ENCODE data around the gene BCL2L13. TPM values are rescaled to one million over a fixed set of nuclear protein-coding genes. Genes with fewer than 3 reads are reported as not detected.
"Not testable (repeated sequence)": the region's sequence is repeated elsewhere in the genome, so short reads cannot be mapped to it uniquely, and the experiment has no call there.

BCL2L13 gene
- total RNA-seq, 8 experiments from 2014 or later, result 34.0 to 94.4 (median 45.1) TPM

- Histone ChIP-seq H3K4me1 (replicated peaks in 1 of 2) (no peaks in the 10 kb centered on the region), H3K27ac (no peak overlapping the region), H3K4me3 (no peak overlapping the region)
- WGBS, 10 experiments, result 70 to 100% (median 88%) methylated on average over 1 to 5 of the region's 14 CpGs; no CpG with 5 or more reads in 2 of the 10 experiments
- ATAC-seq (replicated peaks in 6 of 8), result peak in 4 of 8 experiments; percentile 13 to 57 (median 34)
- in situ Hi-C loops (cut with MboI; ENCODE audit: low pct_unique_long_range_greater_than_20kb in 2 of 9, low sequenced_read_pairs in 9 of 9, unreplicated experiment in 9 of 9), result no loop called here
Measured at GRCh38 chr22:17754233-17754925, 115.8 kb downstream of the BCL2L13 start.

- Histone ChIP-seq H3K4me1 (replicated peaks in 1 of 2) (peaks cover 0 to 6% of the 10 kb centered on the region in 2 donors), H3K4me3 (no peak overlapping the region), H3K27ac (no peak overlapping the region)
- in situ Hi-C loops (cut with MboI; ENCODE audit: low pct_unique_long_range_greater_than_20kb in 2 of 9, low sequenced_read_pairs in 9 of 9, unreplicated experiment in 9 of 9), result no loop called here
- 52 to 92% (median 67%) methylated on average over 1 to 3 of the region's 4 CpGs; no CpG with 5 or more reads in 5 of the 10 experiments for WGBS, 10 experiments
- no peak for ATAC-seq (replicated peaks in 6 of 8)
Measured at GRCh38 chr22:17761138-17761488, 122.6 kb downstream of the BCL2L13 start.

GRCh38 chr22:17763442-17763841 lies 124.9 kb downstream of the BCL2L13 start:
- 67 to 100% (median 91%) methylated on average over 1 to 9 of the region's 10 CpGs for WGBS, 10 experiments
- H3K4me1 ChIP-seq (replicated peaks in 1 of 2); H3K27ac ChIP-seq; H3K4me3 ChIP-seq; ATAC-seq (replicated peaks in 6 of 8); in situ Hi-C loops (cut with MboI; ENCODE audit: low pct_unique_long_range_greater_than_20kb in 2 of 9, low sequenced_read_pairs in 9 of 9, unreplicated experiment in 9 of 9): not testable (repeated sequence)

GRCh38 chr22:17764036-17764435 lies 125.5 kb downstream of the BCL2L13 start:
- in situ Hi-C loops (cut with MboI; ENCODE audit: low pct_unique_long_range_greater_than_20kb in 2 of 9, low sequenced_read_pairs in 9 of 9, unreplicated experiment in 9 of 9), result no loop called here
- Histone ChIP-seq H3K4me1 (replicated peaks in 1 of 2) (peaks cover 0 to 6% of the 10 kb centered on the region in 2 donors), H3K4me3 (no peak overlapping the region), H3K27ac (no peak overlapping the region)
- peak in 2 of 8 experiments; percentile 27 to 29 for ATAC-seq (replicated peaks in 6 of 8)
- WGBS, 10 experiments, result 64 to 100% (median 87%) methylated on average over 1 to 4 of the region's 5 CpGs; no CpG with 5 or more reads in 1 of the 10 experiments

GRCh38 chr22:17764852-17765251 lies 126.3 kb downstream of the BCL2L13 start:
- H3K27ac ChIP-seq; in situ Hi-C loops (cut with MboI; ENCODE audit: low pct_unique_long_range_greater_than_20kb in 2 of 9, low sequenced_read_pairs in 9 of 9, unreplicated experiment in 9 of 9); ATAC-seq (replicated peaks in 6 of 8); H3K4me1 ChIP-seq (replicated peaks in 1 of 2); H3K4me3 ChIP-seq: not testable (repeated sequence)
- 54 to 100% (median 82%) methylated on average over 1 to 5 of the region's 5 CpGs; no CpG with 5 or more reads in 4 of the 10 experiments for WGBS, 10 experiments

GRCh38 chr22:17767233-17768065 lies 128.9 kb downstream of the BCL2L13 start:
- 87 to 100% (median 98%) methylated on average over 1 to 14 of the region's 14 CpGs for WGBS, 10 experiments
- Histone ChIP-seq H3K27ac (no peak overlapping the region), H3K4me1 (replicated peaks in 1 of 2) (peaks cover 5 to 6% of the 10 kb centered on the region in 2 donors), H3K4me3 (no peak overlapping the region)
- in situ Hi-C loops (cut with MboI; ENCODE audit: low pct_unique_long_range_greater_than_20kb in 2 of 9, low sequenced_read_pairs in 9 of 9, unreplicated experiment in 9 of 9), result no loop called here
- no peak for ATAC-seq (replicated peaks in 6 of 8)

GRCh38 chr22:17769013-17769715 lies 130.6 kb downstream of the BCL2L13 start:
- Histone ChIP-seq H3K4me1 (replicated peaks in 1 of 2) (peaks cover 16 to 17% of the 10 kb centered on the region in 2 donors), H3K4me3 (no peak overlapping the region), H3K27ac (no peak overlapping the region)
- in situ Hi-C loops (cut with MboI; ENCODE audit: low pct_unique_long_range_greater_than_20kb in 2 of 9, low sequenced_read_pairs in 9 of 9, unreplicated experiment in 9 of 9), result no loop called here
- no peak for ATAC-seq (replicated peaks in 6 of 8)
- 82 to 100% (median 86%) methylated on average over 3 to 7 of the region's 14 CpGs; no CpG with 5 or more reads in 3 of the 10 experiments for whole genome bisulfite sequencing, 10 experiments

- 40 to 100% (median 90%) methylated on average over 1 to 2 of the region's 9 CpGs; no CpG with 5 or more reads in 7 of the 10 experiments for WGBS, 10 experiments
- Histone ChIP-seq H3K4me3 (no peak overlapping the region), H3K4me1 (replicated peaks in 1 of 2) (peaks cover 17 to 19% of the 10 kb centered on the region in 2 donors), H3K27ac (no peak overlapping the region)
- in situ Hi-C loops (cut with MboI; ENCODE audit: low pct_unique_long_range_greater_than_20kb in 2 of 9, low sequenced_read_pairs in 9 of 9, unreplicated experiment in 9 of 9), result no loop called here
- no peak for ATAC-seq (replicated peaks in 6 of 8)
Measured at GRCh38 chr22:17769716-17770082, 131.1 kb downstream of the BCL2L13 start.

- no peak overlapping the region for H3K27ac ChIP-seq
- H3K4me3 ChIP-seq, result no peak overlapping the region
- ATAC-seq (replicated peaks in 6 of 8), result no peak
- peaks cover 17 to 20% of the 10 kb centered on the region in 2 donors for H3K4me1 ChIP-seq (replicated peaks in 1 of 2)
- WGBS, 10 experiments, result 40 to 100% (median 92%) methylated on average over 1 to 10 of the region's 19 CpGs; no CpG with 5 or more reads in 2 of the 10 experiments
- in situ Hi-C loops (cut with MboI; ENCODE audit: low pct_unique_long_range_greater_than_20kb in 2 of 9, low sequenced_read_pairs in 9 of 9, unreplicated experiment in 9 of 9), result no loop called here
Measured at GRCh38 chr22:17770180-17771077, 131.9 kb downstream of the BCL2L13 start.

GRCh38 chr22:17772249-17772957 lies 133.8 kb downstream of the BCL2L13 start:
- no peak overlapping the region for H3K4me3 ChIP-seq
- peak overlapping the region; percentile 78 to 84 for H3K27ac ChIP-seq
- peak in 7 of 8 experiments; percentile 0 to 34 (median 3) for ATAC-seq (replicated peaks in 6 of 8)
- peaks cover 17 to 20% of the 10 kb centered on the region in 2 donors for H3K4me1 ChIP-seq (replicated peaks in 1 of 2)
- WGBS, 10 experiments, result 46 to 95% (median 66%) methylated on average over 1 to 7 of the region's 21 CpGs; no CpG with 5 or more reads in 4 of the 10 experiments
- in situ Hi-C loops (cut with MboI; ENCODE audit: low pct_unique_long_range_greater_than_20kb in 2 of 9, low sequenced_read_pairs in 9 of 9, unreplicated experiment in 9 of 9), result no loop called here

- in situ Hi-C loops (cut with MboI; ENCODE audit: low pct_unique_long_range_greater_than_20kb in 2 of 9, low sequenced_read_pairs in 9 of 9, unreplicated experiment in 9 of 9), result no loop called here
- H3K4me1 ChIP-seq (replicated peaks in 1 of 2), result peaks cover 17 to 20% of the 10 kb centered on the region in 2 donors
- H3K27ac ChIP-seq, result peak overlapping the region; percentile 78 to 84
- H3K4me3 ChIP-seq, result peak overlapping the region; percentile 36 to 46 (median 38)
- WGBS, 10 experiments, result 0 to 70% (median 44%) methylated on average over 2 to 3 of the region's 18 CpGs; no CpG with 5 or more reads in 7 of the 10 experiments
- peak in 5 of 8 experiments; percentile 0 to 39 (median 6) for ATAC-seq (replicated peaks in 6 of 8)
Measured at GRCh38 chr22:17772958-17773605, 134.5 kb downstream of the BCL2L13 start.
